NCI-H2196 treated with DMSO at 0.1 percent for 48 hours (cell line): ENCODE measurements around the gene TAS2R31.

Source experiments
- DNase-seq: peaks from one replicate; lab custom pipeline; 2025; ENCODE audit not compliant: unreplicated experiment; lab: John Stamatoyannopoulos, UW

TAS2R31 gene

DNA sequence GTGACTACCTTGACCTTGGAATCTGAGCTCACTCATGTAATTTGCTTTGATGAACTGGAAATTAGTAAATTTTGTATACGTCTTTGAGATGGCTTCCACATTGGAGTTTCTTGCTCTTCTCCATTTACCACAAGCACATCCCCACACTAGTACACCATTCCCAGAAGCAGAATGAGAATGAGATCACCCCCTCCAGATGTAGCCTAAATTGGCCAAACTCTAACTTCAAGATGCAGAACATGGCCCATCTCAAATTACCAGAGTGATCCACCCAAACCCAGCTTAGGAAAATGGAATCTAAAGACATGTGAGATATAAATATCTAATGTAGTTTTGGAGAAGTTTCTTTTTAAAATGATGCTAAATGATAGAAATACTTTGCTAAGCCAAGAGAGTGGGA lies 23.6 kb downstream of the TAS2R31 start:
- DNase-seq: no peak

DNA sequence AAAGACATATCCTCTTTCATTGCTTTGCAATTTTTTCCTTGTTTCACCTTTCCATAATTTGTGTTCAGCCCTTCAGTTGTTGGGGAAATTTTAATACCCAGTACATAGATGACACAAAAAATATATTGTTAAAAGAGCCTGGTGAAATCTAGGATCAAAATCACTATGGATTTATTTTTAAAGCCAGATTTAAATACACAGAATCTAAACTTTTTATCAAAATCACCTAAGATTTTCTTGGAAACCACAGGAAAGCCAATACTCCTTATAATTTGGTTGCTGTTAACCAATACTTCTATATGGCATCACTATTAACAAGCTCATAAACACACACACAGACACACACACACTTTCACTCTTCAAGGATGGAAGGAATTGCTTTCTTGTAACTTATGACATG lies 33.0 kb downstream of the TAS2R31 start, which contains the start of gene TAS2R20:
Gene TAS2R20, minus strand, starts transcription at position 101 of the 400 bp plus-strand sequence. CDS start 429 bp downstream, outside the sequence.
- DNase-seq: no peak

- no peak for DNase-seq
These were observed 36.9 kb downstream of the TAS2R31 start for GRCh38 chr12:10994307-10994706.

DNA sequence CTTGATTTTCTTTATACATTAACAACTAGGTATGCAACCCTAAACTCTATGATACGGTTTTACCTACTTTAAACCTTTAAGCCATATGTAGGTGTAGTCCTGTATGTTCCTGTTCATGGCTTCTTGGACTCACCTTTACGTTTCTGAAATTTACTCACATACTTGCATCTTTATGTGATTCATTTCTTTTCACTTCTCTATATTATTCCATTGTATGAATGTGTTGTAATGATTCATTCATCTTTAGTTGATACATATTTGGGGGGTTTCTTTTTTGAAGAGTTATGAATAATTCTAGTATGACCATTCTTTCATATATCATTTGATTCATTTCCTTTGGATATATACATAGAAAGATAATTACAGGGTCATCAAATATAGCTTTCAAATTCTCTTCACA lies 42.1 kb downstream of the TAS2R31 start:
- no peak for DNase-seq

GRCh38 chr12:10986812-10987211 lies 44.4 kb downstream of the TAS2R31 start, which contains the start of gene TAS2R50:
Gene TAS2R50 (minus strand): TSS chr12:10986912. CDS start chr12:10986860, 52 bp downstream.
- no peak for DNase-seq

- no peak for DNase-seq
These were observed 49.0 kb downstream of the TAS2R31 start for GRCh38 chr12:10982244-10982643.
